Activated naive CD4-positive, alpha-beta T cell treated with Interleukin-2 at 50 U/mL for 16 hours (primary cell): Measurements from ENCODE around the gene ZBTB17.
"Not testable (repeated sequence)": the region's sequence is repeated elsewhere in the genome, so short reads cannot be mapped to it uniquely, and the experiment has no call there.

ENCODE experiments used
- DNase-seq: peaks from one replicate; pipeline ENCODE4 v3.0.0-alpha.2; 2020

The ZBTB17 gene

GRCh38 chr1:15975805-15976680 is at the start of gene ZBTB17:
ZBTB17 (minus strand) TSS chr1:15976101; CDS start chr1:15948495, 27,606 bp downstream.
- peak; percentile 97 for DNase-seq

- no peak for DNase-seq
These were observed 47.3 kb upstream of the ZBTB17 start for GRCh38 chr1:16023050-16023653.

GRCh38 chr1:16022393-16022792 is 46.5 kb upstream of the ZBTB17 start:
- no peak for DNase-seq

- no peak for DNase-seq
These were observed 45.8 kb upstream of the ZBTB17 start, which contains the start of gene CLCNKA for GRCh38 chr1:16021681-16022080. CLCNKA (plus strand) TSS chr1:16022036; CDS start chr1:16022620, 584 bp downstream.

- DNase-seq: not testable (repeated sequence)
These were observed 45.0 kb upstream of the ZBTB17 start for GRCh38 chr1:16020878-16021277.

- no peak for DNase-seq
These were observed 44.4 kb upstream of the ZBTB17 start for GRCh38 chr1:16020325-16020724.

GRCh38 chr1:16019644-16020277 is 43.9 kb upstream of the ZBTB17 start:
- DNase-seq: no peak

GRCh38 chr1:16018749-16019643 is 43.1 kb upstream of the ZBTB17 start:
- DNase-seq: no peak

GRCh38 chr1:16018308-16018707 is 42.4 kb upstream of the ZBTB17 start:
- no peak for DNase-seq

- no peak for DNase-seq
These were observed 41.8 kb upstream of the ZBTB17 start, which contains the start of gene HSPB7 for GRCh38 chr1:16017461-16018303. HSPB7 (minus strand) TSS chr1:16018043; CDS start chr1:16017963, 80 bp downstream.

GRCh38 chr1:16017076-16017460 is 41.2 kb upstream of the ZBTB17 start:
- DNase-seq: no peak

GRCh38 chr1:16015960-16016901 is 40.3 kb upstream of the ZBTB17 start:
- DNase-seq: no peak

- no peak for DNase-seq
These were observed 39.6 kb upstream of the ZBTB17 start for GRCh38 chr1:16015491-16015890.

- DNase-seq: no peak
These were observed 38.9 kb upstream of the ZBTB17 start for GRCh38 chr1:16014509-16015482.

GRCh38 chr1:16013908-16014258 is 38.0 kb upstream of the ZBTB17 start:
- no peak for DNase-seq

GRCh38 chr1:16013220-16013907 is 37.5 kb upstream of the ZBTB17 start:
- peak; percentile 53 for DNase-seq

GRCh38 chr1:16012590-16013219 is 36.8 kb upstream of the ZBTB17 start:
- peak; percentile 16 for DNase-seq
